H1 (cell line): ENCODE measurements around the gene CACNA2D3. TPM values are rescaled to one million over a fixed set of nuclear protein-coding genes. Genes with fewer than 3 reads are reported as not detected.

Experiments used
- CTCF ChIA-PET: fragments of 300-600 bp; sonication (Branson Sonifier 250); formaldehyde crosslinking; loops from one replicate; lab custom pipeline; 2021; ENCODE audit not compliant: partially characterized antibody; lab: Charles Lee
- POLR2A ChIA-PET: fragments of 300-600 bp; sonication (Branson Sonifier 250); formaldehyde crosslinking; loops from one replicate; lab custom pipeline; 2021; ENCODE audit warnings: inconsistent platforms; ENCODE audit not compliant: partially characterized antibody; lab: Charles Lee
- DNase-seq, 2 experiments: peaks; one replicate each; pipeline versions ENCODE4 v3.0.0 to v3.0.0-alpha.2; 2010 to 2022; ENCODE audit warnings: low spot score in 2 of 2, low read depth in 1 of 2, mixed read lengths in 1 of 2
- FAIRE-seq: peaks from 2 replicates; lab custom pipeline; 2011; peaks lifted over from hg19 to GRCh38; lab: Jason Lieb, UNC
- H2AFZ ChIP-seq: 2 replicates; pipeline ENCODE4 v1.8.1; 2012; ENCODE audit warnings: low read length, inconsistent platforms
- H2AK5ac ChIP-seq: 2 replicates; pipeline ENCODE4 v1.6.1; 2013; ENCODE audit warnings: low read depth, low read length
- H2BK120ac ChIP-seq: replicated peaks from 2 replicates; pipeline ENCODE3; 2013; ENCODE audit warnings: low read depth, low read length, inconsistent platforms
- H2BK12ac ChIP-seq: 2 replicates; pipeline ENCODE4 v1.6.1; 2013; ENCODE audit warnings: low read depth, low read length
- H2BK15ac ChIP-seq: 2 replicates; pipeline ENCODE4 v1.6.1; 2013; ENCODE audit warnings: low read length
- H2BK20ac ChIP-seq: 2 replicates; pipeline ENCODE4 v1.6.1; 2013; ENCODE audit warnings: low read length
- H2BK5ac ChIP-seq: 2 replicates; pipeline ENCODE4 v1.6.1; 2013; ENCODE audit warnings: low read depth, low read length
- H3K14ac ChIP-seq: 2 replicates; pipeline ENCODE4 v1.6.1; 2013; ENCODE audit warnings: inconsistent platforms; ENCODE audit not compliant: insufficient read length
- H3K18ac ChIP-seq: 2 replicates; pipeline ENCODE4 v1.6.1; 2013; ENCODE audit warnings: low read length; ENCODE audit errors: extremely low read depth
- H3K23ac ChIP-seq: 2 replicates; pipeline ENCODE4 v1.6.1; 2013; ENCODE audit warnings: inconsistent platforms; ENCODE audit not compliant: insufficient read length
- H3K23me2 ChIP-seq: 2 replicates; pipeline ENCODE4 v1.6.1; 2013; ENCODE audit warnings: low read depth, low read length
- H3K27ac ChIP-seq: 2 replicates; pipeline ENCODE4 v1.6.1; 2011; ENCODE audit warnings: low read depth, low read length, inconsistent platforms
- H3K27me3 ChIP-seq, 4 experiments: replicated peaks in 1 of 4; 1 replicate in 1 of 4; 2 replicates in 3 of 4; pipeline versions ENCODE4 v1.6.1 to v1.8.1; 2011 to 2013; ENCODE audit warnings: low read length in 3 of 4, mild to moderate bottlenecking in 3 of 4, inconsistent platforms in 2 of 4, mixed read lengths in 2 of 4, moderate library complexity in 1 of 4; ENCODE audit not compliant: control insufficient read depth in 3 of 4, insufficient read depth in 3 of 4; ENCODE audit errors: extremely low read depth in 1 of 4
- H3K36me3 ChIP-seq, 4 experiments: 2 replicates each; pipeline versions ENCODE4 v1.6.1 to v1.8.1; 2011 to 2013; ENCODE audit warnings: mild to moderate bottlenecking in 4 of 4, low read length in 3 of 4, moderate library complexity in 2 of 4, control low read depth in 1 of 4, inconsistent platforms in 1 of 4; ENCODE audit not compliant: insufficient read depth in 4 of 4, control insufficient read depth in 2 of 4
- H3K4ac ChIP-seq: replicated peaks from 2 replicates; pipeline ENCODE3; 2013; ENCODE audit warnings: low read length, low read depth, mixed read lengths, inconsistent platforms; ENCODE audit not compliant: insufficient read length
- H3K4me1 ChIP-seq, 4 experiments: replicated peaks in 1 of 4; 1 replicate in 1 of 4; 2 replicates in 3 of 4; pipeline versions ENCODE4 v1.6.1 to v1.8.1; 2011 to 2013; ENCODE audit warnings: low read length in 3 of 4, inconsistent platforms in 2 of 4, mixed read lengths in 1 of 4; ENCODE audit not compliant: insufficient read depth in 4 of 4, control insufficient read depth in 3 of 4
- H3K4me2 ChIP-seq, 2 experiments: 2 replicates each; pipeline versions ENCODE4 v1.6.1 to v1.8.1; 2011 to 2013; ENCODE audit warnings: low read depth in 2 of 2, low read length in 2 of 2, control low read depth in 1 of 2, inconsistent platforms in 1 of 2, mild to moderate bottlenecking in 1 of 2; ENCODE audit not compliant: insufficient read depth in 1 of 2
- H3K4me3 ChIP-seq, 4 experiments: fragments of 200-600, 300-600 bp in 1 of 4; sonication (generic), shearing (Covaris generic), sonication (Bioruptor Twin) in 1 of 4; 2 replicates each; pipeline versions ENCODE4 v1.5.1 to v1.8.1; 2011 to 2016; ENCODE audit warnings: low read length in 4 of 4, low read depth in 3 of 4, control low read depth in 2 of 4, inconsistent platforms in 2 of 4, mild to moderate bottlenecking in 2 of 4, mixed read lengths in 1 of 4, moderate library complexity in 1 of 4; ENCODE audit not compliant: insufficient read depth in 2 of 4; ENCODE audit errors: extremely low read depth in 1 of 4
- H3K56ac ChIP-seq: replicated peaks from 2 replicates; pipeline ENCODE3; 2013; ENCODE audit warnings: low read depth, mild to moderate bottlenecking, mixed read lengths, low read length, inconsistent platforms; ENCODE audit not compliant: insufficient read length
- H3K79me1 ChIP-seq: 2 replicates; pipeline ENCODE4 v1.6.1; 2013; ENCODE audit warnings: low read depth, low read length, control low read depth
- H3K79me2 ChIP-seq, 2 experiments: 2 replicates each; pipeline versions ENCODE4 v1.6.1 to v1.8.1; 2012 to 2013; ENCODE audit warnings: low read length in 2 of 2, mild to moderate bottlenecking in 2 of 2, inconsistent platforms in 1 of 2; ENCODE audit not compliant: insufficient read depth in 2 of 2, control insufficient read depth in 1 of 2
- H3K9ac ChIP-seq, 4 experiments: replicated peaks in 1 of 4; 1 replicate in 1 of 4; 2 replicates in 3 of 4; pipeline versions ENCODE4 v1.6.1 to v1.8.1; 2011 to 2013; ENCODE audit warnings: low read depth in 3 of 4, low read length in 3 of 4, control low read depth in 2 of 4, mild to moderate bottlenecking in 2 of 4, moderate library complexity in 2 of 4, inconsistent platforms in 1 of 4; ENCODE audit errors: extremely low read depth in 1 of 4
- H3K9me3 ChIP-seq, 2 experiments: 2 replicates each; pipeline versions ENCODE4 v1.6.1 to v1.8.1; 2012 to 2013; ENCODE audit warnings: mild to moderate bottlenecking in 2 of 2, moderate library complexity in 2 of 2, control low read depth in 1 of 2, inconsistent platforms in 1 of 2, low read depth in 1 of 2, low read length in 1 of 2, mixed read lengths in 1 of 2; ENCODE audit not compliant: insufficient read depth in 2 of 2
- H4K20me1 ChIP-seq, 2 experiments: replicated peaks in 1 of 2; 2 replicates each; pipeline versions ENCODE3 to v1.8.1; 2011 to 2013; ENCODE audit warnings: inconsistent platforms in 2 of 2, low read length in 2 of 2, mild to moderate bottlenecking in 1 of 2; ENCODE audit not compliant: insufficient read depth in 2 of 2, control insufficient read depth in 1 of 2
- H4K5ac ChIP-seq: 2 replicates; pipeline ENCODE4 v1.6.1; 2013; ENCODE audit warnings: low read length, low read depth, mixed read lengths, inconsistent platforms; ENCODE audit not compliant: insufficient read length
- H4K8ac ChIP-seq: 2 replicates; pipeline ENCODE4 v1.8.0; 2013; ENCODE audit warnings: mild to moderate bottlenecking, moderate library complexity, low read length, inconsistent platforms; ENCODE audit not compliant: insufficient read depth; ENCODE audit errors: extremely low read depth
- H4K91ac ChIP-seq: replicated peaks from 2 replicates; pipeline ENCODE3; 2013; ENCODE audit warnings: low read length, mixed read lengths, inconsistent platforms; ENCODE audit not compliant: insufficient read length
- ASH2L ChIP-seq: fragments of 200-600, 300-600 bp; sonication (generic); IDR thresholded peaks from one replicate; pipeline ENCODE4 v1.7.1; 2017; ENCODE audit warnings: low read length
- BCL11A ChIP-seq, 2 experiments: IDR thresholded peaks; one replicate each; pipeline ENCODE4 v1.6.1; 2011; ENCODE audit warnings: low read depth in 2 of 2, low read length in 2 of 2, mild to moderate bottlenecking in 2 of 2
- CHD1 ChIP-seq: IDR thresholded peaks from 2 replicates; pipeline ENCODE4 v1.6.1; 2012; ENCODE audit warnings: low read depth, low read length, improper control_type of control experiment
- EZH2 ChIP-seq: fragments of 200-600 bp; sonication (generic); IDR thresholded peaks from 2 replicates; pipeline ENCODE4 v1.7.1; 2012; ENCODE audit warnings: low read depth, mild to moderate bottlenecking, moderate library complexity, low read length, inconsistent platforms; ENCODE audit not compliant: severe bottlenecking
- FOSL1 ChIP-seq: IDR thresholded peaks from 2 replicates; pipeline ENCODE4 v1.6.1; 2011; ENCODE audit warnings: mild to moderate bottlenecking, low read depth, low read length, moderate library complexity; ENCODE audit not compliant: insufficient read depth
- NRF1 ChIP-seq: IDR thresholded peaks from 2 replicates; pipeline ENCODE4 v1.6.1; 2011; ENCODE audit warnings: mild to moderate bottlenecking, low read depth, low read length, improper control_type of control experiment
- POLR2AphosphoS5 ChIP-seq: IDR thresholded peaks from 2 replicates; pipeline ENCODE4 v1.6.1; 2011; ENCODE audit warnings: low read depth, low read length
- POU5F1 ChIP-seq: IDR thresholded peaks from 2 replicates; pipeline ENCODE4 v1.6.1; 2011; ENCODE audit warnings: low read depth, mild to moderate bottlenecking, low read length, moderate library complexity
- RBBP5 ChIP-seq: IDR thresholded peaks from 2 replicates; pipeline ENCODE4 v1.7.1; 2012; ENCODE audit warnings: low read depth, mild to moderate bottlenecking, inconsistent platforms, low read length, moderate library complexity, borderline replicate concordance
- SIN3A ChIP-seq, 2 experiments: IDR thresholded peaks in 1 of 2; conservative IDR thresholded peaks in 1 of 2; 2 replicates each; pipeline ENCODE4 v1.6.1; 2011 to 2012; ENCODE audit warnings: low read length in 2 of 2, improper control_type of control experiment in 1 of 2, low read depth in 1 of 2, mild to moderate bottlenecking in 1 of 2
- SP1 ChIP-seq: IDR thresholded peaks from 2 replicates; pipeline ENCODE4 v1.6.1; 2011; ENCODE audit warnings: low read depth, low read length
- TAF1 ChIP-seq: IDR thresholded peaks from 2 replicates; pipeline ENCODE4 v1.6.1; 2011; ENCODE audit warnings: mild to moderate bottlenecking, low read depth, low read length
- TAF7 ChIP-seq: optimal IDR thresholded peaks from 2 replicates; pipeline ENCODE3; 2011; ENCODE audit warnings: low read depth, mild to moderate bottlenecking, inconsistent platforms, low read length, moderate library complexity, borderline replicate concordance
- TBP ChIP-seq: IDR thresholded peaks from 2 replicates; pipeline ENCODE4 v1.6.1; 2011; ENCODE audit warnings: low read depth, low read length, improper control_type of control experiment
- TEAD4 ChIP-seq: IDR thresholded peaks from 2 replicates; pipeline ENCODE4 v1.6.1; 2012; ENCODE audit warnings: low read depth, low read length, inconsistent platforms, mixed read lengths
- WGBS, 2 experiments: shearing (Covaris generic) in 1 of 2; methylation state at CpG; one replicate each; pipeline versions ENCODE4 v1.1.6 to v1.1.7; 2013 to 2015; ENCODE audit warnings: low lambda C conversion rate in 2 of 2, mixed read lengths in 2 of 2, inconsistent platforms in 1 of 2, low coverage in 1 of 2, missing lambda C conversion rate in 1 of 2; ENCODE audit not compliant: insufficient replicate concordance in 2 of 2, insufficient coverage in 1 of 2, insufficient read length in 1 of 2; ENCODE audit errors: extremely low coverage in 1 of 2, missing lambda C conversion rate in 1 of 2; 5-methylcytosine and 5-hydroxymethylcytosine counted together
- polyA plus RNA-seq, 7 experiments: library from polyadenylated mRNA; depleted of rRNA in 3 of 7; stranded (reverse) in 5 of 7; unstranded in 2 of 7; fragments of >200 nt in 5 of 7; fragments of 200-250 nt in 2 of 7; gene quantifications; 1 replicate in 5 of 7; 2 replicates in 1 of 7; 4 replicates in 1 of 7; pipeline versions ENCODE4 v1.2.1 to v1.2.3, GENCODE V29; 2011 to 2013; ENCODE audit warnings: missing spikeins in 2 of 7, mixed read lengths in 2 of 7
- total RNA-seq: library from RNA; stranded (reverse); fragmentation: NEBNext Ultra II Directional; extraction: Animal tissue kit (Norgen Biotek cat#: 25700); gene quantifications from 2 replicates; pipeline ENCODE4 v1.2.1, GENCODE V29; 2021

CACNA2D3 gene
- total and polyA plus RNA-seq, 2 of the 8 experiments (the other 6 are each of a cell fraction or from before 2014, with no cell fraction given): 1.5 to 1.8 TPM

GRCh38 chr3:54826251-54826691, 703.9 kb downstream of the CACNA2D3 start:
- no peak overlapping the region for H3K4me2 ChIP-seq
- H3K23ac ChIP-seq: no peak overlapping the region
- H2BK5ac ChIP-seq: no peak overlapping the region
- H2AFZ ChIP-seq: no peak overlapping the region
- TF ChIP-seq TAF7 (no peak), FOSL1 (no peak), TAF1 (no peak), SIN3A (conservative IDR thresholded peaks at IDR 0.05 in 1 of 2, IDR thresholded peaks at IDR 0.05 in 1 of 2; ENCODE audit: low read depth in 1 of 2, low read length in 2 of 2) (no peak), BCL11A (IDR thresholded peaks at IDR 0.05; ENCODE audit: low read depth in 2 of 2, low read length in 2 of 2) (no peak), NRF1 (no peak), CHD1 (no peak), POLR2AphosphoS5 (no peak), ASH2L (no peak), TBP (no peak), SP1 (no peak), POU5F1 (no peak), EZH2 (no peak), TEAD4 (no peak), RBBP5 (no peak)
- peaks cover 16 to 33% (median 24%) of the 10 kb centered on the region in 4 experiments for H3K27me3 ChIP-seq
- no peak overlapping the region for H2BK15ac ChIP-seq
- H3K14ac ChIP-seq: no peak overlapping the region
- H3K79me1 ChIP-seq: no peaks in the 10 kb centered on the region
- no peak overlapping the region for H4K8ac ChIP-seq
- H4K91ac ChIP-seq: no peak overlapping the region
- H3K18ac ChIP-seq: no peak overlapping the region
- H3K23me2 ChIP-seq: no peaks in the 10 kb centered on the region; the same call in 1 of the 2 replicates
- CTCF ChIA-PET: no interaction called here
- POLR2A ChIA-PET: no interaction called here
- H3K27ac ChIP-seq: no peak overlapping the region
- no peaks in the 10 kb centered on the region for H3K36me3 ChIP-seq
- peaks cover 2% of the 10 kb centered on the region in 2 experiments for H4K20me1 ChIP-seq
- FAIRE-seq: no peak
- no peak overlapping the region for H3K4ac ChIP-seq
- H3K4me3 ChIP-seq: no peak overlapping the region
- H3K9ac ChIP-seq: no peak overlapping the region
- no peak overlapping the region for H2AK5ac ChIP-seq
- no peak overlapping the region for H3K56ac ChIP-seq
- no peak overlapping the region for H2BK120ac ChIP-seq
- H3K79me2 ChIP-seq: no peaks in the 10 kb centered on the region
- H2BK20ac ChIP-seq: no peak overlapping the region
- peaks cover 2 to 3% of the 10 kb centered on the region in 2 experiments; a peak in 1 of 4 replicates for H3K9me3 ChIP-seq
- peaks cover 0 to 2% (median under 1%) of the 10 kb centered on the region in 4 experiments; a peak in 1 of 7 replicates for H3K4me1 ChIP-seq
- no peak for DNase-seq
- no peak overlapping the region for H4K5ac ChIP-seq
- H2BK12ac ChIP-seq: no peak overlapping the region
- WGBS, 2 experiments: 91% methylated on average over 3 of the region's 3 CpGs; no CpG with 5 or more reads in 1 of the 2 experiments
